ENCODE data around the gene SNRK.
"Not testable (repeated sequence)": the region's sequence is repeated elsewhere in the genome, so short reads cannot be mapped to it uniquely, and the experiment has no call there.

The SNRK gene

GRCh38 chr3:43348350-43348749 lies 62.0 kb downstream of the SNRK start:
- no peak for TF ChIP-seq CTCF (conservative IDR thresholded peaks at IDR 0.05; ENCODE audit: low read length)
- no peak overlapping the region for H3K4me3 ChIP-seq (ENCODE audit: low read length)
- DNase-seq (ENCODE audit: low read depth) = no peak

GRCh38 chr3:43348852-43349574 lies 62.7 kb downstream of the SNRK start:
- no peak overlapping the region for H3K4me3 ChIP-seq (ENCODE audit: low read length)
- TF ChIP-seq CTCF (conservative IDR thresholded peaks at IDR 0.05; ENCODE audit: low read length) = peak; percentile 21; the same call in 1 of the 2 replicates

GRCh38 chr3:43349716-43350115 lies 63.4 kb downstream of the SNRK start:
- DNase-seq (ENCODE audit: low read depth) = peak; percentile 32
- no peak for TF ChIP-seq CTCF (conservative IDR thresholded peaks at IDR 0.05; ENCODE audit: low read length)
- no peak overlapping the region for H3K4me3 ChIP-seq (ENCODE audit: low read length)

More at GRCh38 chr3:43348852-43349574, 62.7 kb downstream of the SNRK start:
- no peak for DNase-seq (ENCODE audit: low read depth)

GRCh38 chr3:43353393-43353792 lies 67.1 kb downstream of the SNRK start:
- no peak for DNase-seq (ENCODE audit: low read depth)
- TF ChIP-seq CTCF (conservative IDR thresholded peaks at IDR 0.05; ENCODE audit: low read length) = no peak
- H3K4me3 ChIP-seq (ENCODE audit: low read length) = no peak overlapping the region

- H3K4me3 ChIP-seq (ENCODE audit: low read length) = no peak overlapping the region
- DNase-seq (ENCODE audit: low read depth) = no peak
- no peak for TF ChIP-seq CTCF (conservative IDR thresholded peaks at IDR 0.05; ENCODE audit: low read length)
Observed at GRCh38 chr3:43353923-43354670, 67.8 kb downstream of the SNRK start.

GRCh38 chr3:43356033-43356432 lies 69.7 kb downstream of the SNRK start:
- not testable (repeated sequence) for DNase-seq (ENCODE audit: low read depth)

GRCh38 chr3:43361077-43361476 lies 74.7 kb downstream of the SNRK start:
- no peak for TF ChIP-seq CTCF (conservative IDR thresholded peaks at IDR 0.05; ENCODE audit: low read length)
- DNase-seq (ENCODE audit: low read depth) = no peak
- no peak overlapping the region for H3K4me3 ChIP-seq (ENCODE audit: low read length)

More at GRCh38 chr3:43356033-43356432, 69.7 kb downstream of the SNRK start:
- not testable (repeated sequence) for H3K4me3 ChIP-seq (ENCODE audit: low read length)

All from AG10803 (cell line).